Activated CD4-positive, alpha-beta memory T cell treated with anti-CD3 and anti-CD28 coated beads, Interleukin-2, amount 10 ng/mL, durations not matched to agents 7 days and 5 days (primary cell): ENCODE data around the gene KIRREL3. TPM values are rescaled to one million over a fixed set of nuclear protein-coding genes. Genes with fewer than 3 reads are reported as not detected.

Experiments used
- CTCF ChIA-PET: fragments of 350-600 bp; sonication (Branson Sonifier 250); formaldehyde crosslinking; loops from one replicate; lab custom pipeline; 2021; ENCODE audit warnings: antibody characterized with exemption, inconsistent platforms; lab: Charles Lee
- POLR2A ChIA-PET: fragments of 350-600 bp; sonication (Branson Sonifier 250); formaldehyde crosslinking; loops from one replicate; lab custom pipeline; 2021; ENCODE audit warnings: antibody characterized with exemption; lab: Charles Lee
- DNase-seq: peaks from one replicate; pipeline ENCODE4 v3.0.0-alpha.2; 2020
- H3K27ac Mint-ChIP-seq: one replicate; pipeline ENCODE4 v1.8.0; 2021; ENCODE audit warnings: mild to moderate bottlenecking, mixed read lengths
- H3K27me3 Mint-ChIP-seq: one replicate; pipeline ENCODE4 v1.8.0; 2021; ENCODE audit warnings: mixed read lengths
- H3K36me3 Mint-ChIP-seq: one replicate; pipeline ENCODE4 v1.8.0; 2021; ENCODE audit warnings: low read depth, mixed read lengths
- H3K4me1 Mint-ChIP-seq: one replicate; pipeline ENCODE4 v1.8.0; 2021; ENCODE audit warnings: mixed read lengths
- H3K4me3 Mint-ChIP-seq: one replicate; pipeline ENCODE4 v1.8.0; 2021; ENCODE audit warnings: mild to moderate bottlenecking, mixed read lengths
- H3K9me3 Mint-ChIP-seq: one replicate; pipeline ENCODE4 v1.8.0; 2021; ENCODE audit warnings: mixed read lengths
- total RNA-seq, 2 experiments: library from RNA; stranded (reverse); gene quantifications; one replicate each; pipeline ENCODE4 v1.2.3, GENCODE V29; 2021

Gene KIRREL3
- total RNA-seq, 2 experiments from 2014 or later: not detected

DNA sequence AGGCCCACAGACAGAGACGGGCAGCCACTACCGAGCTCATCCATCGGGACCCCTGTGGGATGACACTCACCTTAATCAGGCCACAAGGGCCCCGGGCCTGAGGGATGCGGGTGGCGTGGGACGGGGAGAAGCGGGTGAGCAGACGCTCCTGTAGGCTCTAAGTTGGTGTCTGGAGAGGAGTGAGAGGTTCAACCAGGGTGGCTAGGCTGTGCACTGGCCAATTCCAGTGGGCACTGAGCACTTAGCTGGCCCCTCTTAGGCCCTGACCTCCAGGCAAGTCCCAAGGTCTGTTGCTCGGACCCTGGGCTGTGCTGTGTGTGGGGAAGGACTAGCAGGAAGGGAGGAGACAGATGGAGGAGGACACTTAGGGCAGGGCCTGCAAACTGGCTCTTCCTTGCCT lies 505.7 kb downstream of the KIRREL3 start:
- ChIA-PET POLR2A (no interaction called here), CTCF (no interaction called here)
- Mint-ChIP-seq H3K27me3 (peaks cover 9% of the 10 kb centered on the region), H3K4me1 (no peaks in the 10 kb centered on the region), H3K9me3 (no peaks in the 10 kb centered on the region), H3K4me3 (no peak overlapping the region), H3K36me3 (no peaks in the 10 kb centered on the region), H3K27ac (no peak overlapping the region)
- DNase-seq: no peak

DNA sequence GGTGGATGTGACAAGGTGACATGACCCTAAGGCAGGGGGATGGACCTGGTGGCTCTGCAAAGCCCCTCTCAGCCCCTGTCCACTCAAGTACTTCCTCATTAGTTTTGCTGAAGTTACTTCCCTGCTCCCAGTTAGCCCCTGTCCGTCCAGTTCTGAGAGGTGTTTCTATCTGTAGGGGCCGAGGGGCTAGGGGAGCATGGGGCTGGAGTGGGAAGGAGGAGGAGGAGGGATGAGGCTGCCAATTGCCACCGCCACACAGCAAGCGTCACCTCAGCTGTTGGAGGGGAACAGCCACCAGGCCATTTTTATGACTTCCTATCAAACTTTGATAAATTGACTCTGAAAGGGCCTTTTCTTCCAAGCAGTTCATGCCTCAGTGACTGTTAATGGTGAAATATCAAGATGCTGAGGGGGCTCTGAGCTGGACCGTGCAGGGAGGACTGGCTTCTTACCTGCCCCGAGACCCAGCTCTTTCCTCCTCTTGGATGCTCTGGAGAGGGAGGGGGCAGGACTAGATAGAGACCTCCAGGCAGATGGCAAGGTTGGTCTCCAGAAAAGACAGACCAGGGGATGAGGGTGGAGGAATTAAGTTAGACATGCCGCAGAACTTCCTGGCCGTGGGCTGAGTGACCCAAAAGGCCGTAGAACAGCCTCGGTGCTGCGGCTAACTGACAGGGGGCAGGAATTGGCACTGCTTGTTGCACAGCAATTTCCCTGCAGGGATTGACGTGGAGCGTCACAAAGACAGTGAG lies 508.1 kb downstream of the KIRREL3 start:
- peaks cover 2% of the 10 kb centered on the region for H3K27me3 Mint-ChIP-seq
- no peak overlapping the region for H3K27ac Mint-ChIP-seq
- ChIA-PET CTCF (interaction anchor here (0.7 kb wide), 1 partner anchor 9 kb away, joined by 3 read pairs; no protein-coding TSS in a partner anchor), POLR2A (no interaction called here)
- DNase-seq: no peak
- no peaks in the 10 kb centered on the region for H3K9me3 Mint-ChIP-seq
- H3K4me3 Mint-ChIP-seq: no peak overlapping the region
- no peaks in the 10 kb centered on the region for H3K36me3 Mint-ChIP-seq
- H3K4me1 Mint-ChIP-seq: no peaks in the 10 kb centered on the region

DNA sequence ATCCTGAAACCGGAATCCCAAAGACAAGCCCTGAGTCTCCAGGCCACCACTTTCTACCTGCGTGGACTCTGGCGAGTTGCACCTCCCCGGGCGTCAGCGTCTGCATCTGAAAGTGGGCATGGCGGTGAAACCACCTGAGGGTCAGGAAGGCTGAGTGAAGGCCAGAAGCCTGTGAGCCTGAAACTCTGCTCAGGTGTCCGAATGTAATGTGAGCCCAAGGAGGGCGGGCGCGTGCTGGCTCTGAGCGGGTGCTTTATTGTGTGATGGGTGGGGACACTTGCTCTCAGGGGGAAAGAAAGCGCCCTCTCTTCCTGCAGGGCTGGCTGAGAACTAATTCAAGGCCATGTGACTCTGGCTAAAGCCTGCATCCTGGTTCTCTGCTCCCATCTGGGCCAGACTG lies 509.5 kb downstream of the KIRREL3 start:
- Mint-ChIP-seq H3K36me3 (no peaks in the 10 kb centered on the region), H3K4me3 (no peak overlapping the region), H3K4me1 (no peaks in the 10 kb centered on the region), H3K9me3 (no peaks in the 10 kb centered on the region), H3K27ac (no peak overlapping the region), H3K27me3 (no peaks in the 10 kb centered on the region)
- POLR2A ChIA-PET: no interaction called here
- CTCF ChIA-PET: no interaction called here
- DNase-seq: no peak

DNA sequence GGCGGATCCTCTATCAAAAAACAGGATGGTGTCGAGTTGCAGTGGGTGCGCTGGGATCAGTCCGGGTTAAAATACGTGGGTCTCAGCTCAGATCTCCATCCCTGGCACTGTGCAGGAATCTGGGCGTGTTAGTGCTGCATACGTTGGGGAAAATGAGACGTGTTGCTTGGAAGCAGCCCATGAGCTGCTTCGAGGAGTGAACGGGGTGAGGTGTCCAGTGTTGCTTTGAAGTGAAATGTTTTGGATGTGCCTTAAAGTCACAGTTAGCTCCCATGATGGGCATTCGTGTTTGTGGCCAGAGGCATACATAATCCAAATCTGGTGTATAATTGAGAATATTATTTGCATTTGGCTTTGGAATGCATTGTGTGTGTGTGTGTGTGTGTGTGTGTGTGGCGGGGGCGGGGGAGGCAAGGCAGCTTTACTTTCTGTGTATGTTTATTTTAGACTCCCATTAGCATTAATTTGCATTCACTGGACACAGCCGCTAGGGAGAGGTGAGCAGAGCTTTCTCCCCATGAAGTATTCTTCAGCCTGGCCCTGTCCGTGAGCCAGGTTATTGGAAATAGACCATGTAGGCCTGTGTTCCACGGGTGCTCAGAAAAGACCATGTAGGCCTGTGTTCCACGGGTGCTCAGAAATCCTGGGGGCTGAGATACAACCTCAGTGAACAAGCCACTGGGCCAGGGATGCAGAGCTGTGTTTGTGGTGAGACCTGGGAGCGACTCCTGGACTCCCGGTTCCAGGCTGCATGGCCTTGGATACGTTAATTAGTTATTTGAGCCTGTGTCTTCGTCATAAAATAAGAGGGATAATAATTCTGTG lies 510.5 kb downstream of the KIRREL3 start:
- H3K9me3 Mint-ChIP-seq: no peaks in the 10 kb centered on the region
- H3K36me3 Mint-ChIP-seq: no peaks in the 10 kb centered on the region
- no peak overlapping the region for H3K4me3 Mint-ChIP-seq
- ChIA-PET CTCF (interaction anchor here (1.3 to 1.8 kb wide), 2 partner anchors 9 to 10 kb away, joined by 3 to 12 read pairs; no protein-coding TSS in a partner anchor), POLR2A (no interaction called here)
- H3K27me3 Mint-ChIP-seq: peaks cover 2% of the 10 kb centered on the region
- H3K27ac Mint-ChIP-seq: no peak overlapping the region
- DNase-seq: no peak
- H3K4me1 Mint-ChIP-seq: no peaks in the 10 kb centered on the region

DNA sequence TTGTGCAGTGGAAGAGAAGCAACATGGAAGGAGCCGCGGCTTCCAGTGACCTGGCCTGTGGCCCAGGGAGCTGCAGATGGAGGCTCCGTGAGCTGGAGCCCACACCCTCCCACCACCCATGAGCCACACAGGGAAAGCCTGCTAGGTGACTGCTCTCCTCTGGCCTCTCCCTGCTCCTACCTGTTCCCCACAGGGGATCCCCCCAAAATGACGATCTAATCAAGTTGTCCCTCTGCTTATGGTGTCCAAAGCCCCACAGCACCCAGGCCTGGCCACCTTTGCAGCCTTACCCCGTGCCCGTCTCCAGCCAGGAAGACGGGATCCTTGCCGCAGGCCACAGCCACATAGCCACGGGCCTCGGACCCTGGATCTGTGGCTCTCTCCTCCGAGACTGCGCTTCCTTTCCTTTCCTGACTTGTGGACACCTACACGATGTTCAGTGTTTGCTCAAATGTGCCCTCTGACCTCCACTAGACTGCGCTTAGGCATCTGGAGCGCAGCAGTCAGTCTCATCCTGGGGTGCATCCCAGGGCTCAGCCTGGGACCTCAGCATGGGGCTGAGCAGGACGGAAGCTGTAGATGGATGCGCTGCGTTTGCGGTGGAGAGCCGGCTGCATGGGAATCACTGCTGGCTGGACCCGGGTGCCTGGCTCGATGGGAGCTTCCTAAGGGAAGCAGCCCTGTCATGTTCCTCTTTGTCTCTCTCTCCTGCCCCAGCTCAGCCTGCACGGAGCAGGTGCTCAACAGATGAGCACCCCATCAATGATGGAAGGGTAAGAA lies 511.8 kb downstream of the KIRREL3 start:
- H3K27ac Mint-ChIP-seq: no peak overlapping the region
- no peak overlapping the region for H3K4me3 Mint-ChIP-seq
- no peaks in the 10 kb centered on the region for H3K36me3 Mint-ChIP-seq
- H3K4me1 Mint-ChIP-seq: no peaks in the 10 kb centered on the region
- POLR2A ChIA-PET: no interaction called here
- H3K27me3 Mint-ChIP-seq: peaks cover 2% of the 10 kb centered on the region
- CTCF ChIA-PET: interaction anchor here (1.3 to 1.8 kb wide), 2 partner anchors 8 to 9 kb away, joined by 3 to 12 read pairs; no protein-coding TSS in a partner anchor
- H3K9me3 Mint-ChIP-seq: no peaks in the 10 kb centered on the region
- no peak for DNase-seq

DNA sequence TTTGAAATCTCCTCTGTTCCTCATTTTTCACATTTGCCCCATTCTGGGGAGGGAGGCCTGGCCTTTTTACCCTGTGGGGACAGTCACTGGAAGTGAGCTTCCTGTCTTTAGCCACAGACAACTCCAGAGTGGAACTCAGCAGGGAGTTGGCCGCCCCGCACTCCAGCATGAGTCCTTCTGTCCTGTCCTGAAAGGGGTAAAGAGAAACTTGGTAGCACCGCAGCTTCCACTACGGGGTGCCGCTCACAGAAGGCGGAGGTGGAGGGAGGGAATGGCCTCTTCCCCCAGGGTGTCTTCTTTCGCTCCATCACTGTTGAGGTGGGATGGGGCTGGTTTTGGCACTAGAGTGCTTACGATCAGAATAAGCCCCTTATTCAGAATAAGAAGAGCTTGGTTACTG lies 512.9 kb downstream of the KIRREL3 start:
- Mint-ChIP-seq H3K36me3 (no peaks in the 10 kb centered on the region), H3K27ac (no peak overlapping the region), H3K9me3 (no peaks in the 10 kb centered on the region), H3K4me3 (no peak overlapping the region), H3K27me3 (peaks cover 2% of the 10 kb centered on the region), H3K4me1 (no peaks in the 10 kb centered on the region)
- DNase-seq: no peak
- CTCF ChIA-PET: no interaction called here
- POLR2A ChIA-PET: no interaction called here

DNA sequence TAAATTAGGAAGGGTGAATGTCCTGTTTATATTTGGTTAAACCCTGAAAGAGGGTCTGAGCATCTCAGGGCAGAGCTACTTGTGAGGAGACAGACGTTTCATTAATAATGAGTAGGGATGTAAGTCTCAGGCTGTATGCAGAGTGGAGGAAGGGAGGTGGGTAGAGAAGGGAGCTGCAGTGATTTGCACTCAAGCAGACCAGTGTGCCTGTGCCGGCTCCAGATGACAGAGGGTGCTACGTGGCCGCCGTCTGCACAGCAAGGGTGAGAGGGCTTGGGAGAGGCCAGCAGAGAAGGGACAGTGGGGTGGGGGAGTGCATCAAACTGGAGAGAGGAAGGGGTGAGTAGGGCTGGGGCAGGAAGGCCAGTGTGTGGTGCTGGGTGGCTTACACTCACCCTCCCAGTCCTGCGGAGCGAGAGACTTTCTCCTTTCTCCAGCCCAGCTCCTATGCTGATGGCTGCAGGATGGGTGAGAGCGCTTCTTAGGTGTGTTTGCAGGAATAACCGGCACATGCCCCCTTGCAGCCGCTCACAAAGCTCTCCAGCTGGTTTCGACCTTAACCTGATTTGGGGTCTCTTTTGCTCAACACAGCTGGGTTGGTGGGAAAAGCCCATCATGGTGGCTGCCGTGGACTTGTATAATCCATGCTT lies 514.5 kb downstream of the KIRREL3 start:
- Mint-ChIP-seq H3K27me3 (peaks cover 2% of the 10 kb centered on the region), H3K4me1 (no peaks in the 10 kb centered on the region), H3K27ac (no peak overlapping the region), H3K36me3 (no peaks in the 10 kb centered on the region), H3K4me3 (no peak overlapping the region), H3K9me3 (no peaks in the 10 kb centered on the region)
- ChIA-PET POLR2A (no interaction called here), CTCF (interaction anchor here (0.6 to 1.0 kb wide), 2 partner anchors 41 to 176 kb away, joined by 3 to 4 read pairs; no protein-coding TSS in a partner anchor)
- no peak for DNase-seq

DNA sequence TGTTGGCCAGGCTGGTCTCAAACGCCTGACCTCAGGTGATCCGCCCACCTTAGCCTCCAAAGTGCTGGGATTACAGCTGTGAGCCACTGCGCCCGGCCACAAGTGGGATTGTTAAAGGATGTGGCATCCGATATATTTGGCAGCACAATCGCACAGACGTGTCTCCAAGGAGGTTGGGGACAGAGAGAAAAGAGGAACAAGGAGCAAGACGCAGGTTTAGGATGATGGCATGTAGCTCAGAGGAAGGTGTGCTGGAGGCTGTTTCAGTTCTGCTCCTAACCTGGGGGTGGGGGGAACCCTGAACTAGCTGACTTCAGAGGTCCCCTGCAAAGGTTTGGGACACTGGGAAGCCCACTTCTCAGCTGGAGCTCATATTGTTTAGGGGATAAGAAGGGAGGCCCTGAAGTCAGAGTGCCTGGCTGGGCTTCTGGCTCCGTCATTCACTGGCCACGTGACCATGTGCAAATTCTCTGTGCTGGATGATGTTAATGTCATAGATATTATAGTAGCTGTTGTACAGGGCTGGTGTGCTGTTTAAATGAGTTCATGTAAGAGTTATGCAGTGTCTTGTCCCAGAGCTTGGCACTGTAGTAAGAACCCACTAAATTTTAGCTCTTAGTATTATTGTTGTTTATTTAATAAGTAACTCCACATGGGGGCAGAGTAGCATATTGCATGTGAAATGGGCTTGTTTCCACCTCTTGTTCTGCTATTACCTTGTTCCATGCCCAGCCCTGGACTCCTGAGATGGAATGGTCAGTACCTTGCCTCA lies 515.4 kb downstream of the KIRREL3 start:
- Mint-ChIP-seq H3K27ac (no peak overlapping the region), H3K36me3 (no peaks in the 10 kb centered on the region), H3K4me3 (no peak overlapping the region), H3K4me1 (peaks cover 5% of the 10 kb centered on the region), H3K9me3 (no peaks in the 10 kb centered on the region), H3K27me3 (peaks cover 2% of the 10 kb centered on the region)
- no peak for DNase-seq
- CTCF ChIA-PET: interaction anchor here (0.6 to 1.0 kb wide), 2 partner anchors 40 to 175 kb away, joined by 3 to 4 read pairs; no protein-coding TSS in a partner anchor
- POLR2A ChIA-PET: no interaction called here

DNA sequence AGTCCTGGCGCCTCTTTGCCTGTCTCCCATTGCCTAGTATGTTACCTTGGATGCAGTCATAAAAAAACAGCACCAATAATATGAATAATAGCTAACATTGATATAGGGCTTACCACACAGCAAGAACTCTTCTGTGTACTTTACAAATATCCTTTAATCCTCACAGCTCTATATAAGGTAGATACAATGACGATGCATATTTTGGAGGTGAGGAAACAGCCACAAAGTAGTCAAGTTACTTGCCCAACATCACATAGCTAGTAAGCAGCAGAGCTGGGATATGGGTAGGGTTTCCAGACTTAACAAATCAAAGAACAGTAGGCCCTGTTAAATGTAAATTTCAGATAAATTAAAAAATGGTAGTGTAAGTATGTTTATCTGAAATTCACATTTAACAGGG lies 516.3 kb downstream of the KIRREL3 start:
- DNase-seq: no peak
- no peak overlapping the region for H3K4me3 Mint-ChIP-seq
- POLR2A ChIA-PET: no interaction called here
- no peak overlapping the region for H3K27ac Mint-ChIP-seq
- no peaks in the 10 kb centered on the region for H3K36me3 Mint-ChIP-seq
- peaks cover 8% of the 10 kb centered on the region for H3K4me1 Mint-ChIP-seq
- CTCF ChIA-PET: interaction anchor here (1.1 to 2.2 kb wide), 3 partner anchors 8 to 43 kb away, joined by 3 to 8 read pairs (median 6); no protein-coding TSS in a partner anchor
- no peaks in the 10 kb centered on the region for H3K9me3 Mint-ChIP-seq
- peaks cover 2% of the 10 kb centered on the region for H3K27me3 Mint-ChIP-seq

DNA sequence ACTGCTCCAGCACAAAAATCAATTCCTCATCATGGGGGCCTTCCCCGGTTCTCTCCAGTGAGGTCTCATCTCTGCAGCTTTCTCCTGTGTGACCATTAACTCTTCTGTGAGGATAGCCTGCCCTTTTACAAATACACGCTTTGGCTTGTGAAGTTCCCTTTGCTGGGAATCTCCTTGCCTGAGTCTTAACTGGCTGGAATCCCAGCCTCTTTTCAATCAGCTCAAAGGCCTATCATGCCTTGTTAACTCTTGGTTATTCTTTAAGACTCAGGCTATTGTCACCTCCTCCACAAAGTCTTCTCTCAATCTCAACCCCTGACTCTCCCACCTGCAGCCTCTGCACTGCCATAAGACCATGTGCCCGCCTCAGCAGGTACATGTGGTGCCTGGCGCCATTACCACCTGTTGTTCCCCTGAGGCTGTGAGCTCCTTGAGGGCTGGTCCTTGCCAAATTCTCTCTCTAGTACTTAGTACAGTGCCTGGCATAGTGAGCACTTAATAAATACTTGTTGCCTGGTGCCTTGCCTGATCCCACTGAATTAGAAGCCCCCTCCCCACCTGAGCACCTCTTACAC lies 516.9 kb downstream of the KIRREL3 start:
- H3K27me3 Mint-ChIP-seq: peaks cover 2% of the 10 kb centered on the region
- H3K27ac Mint-ChIP-seq: no peak overlapping the region
- no peaks in the 10 kb centered on the region for H3K9me3 Mint-ChIP-seq
- ChIA-PET POLR2A (no interaction called here), CTCF (interaction anchor here (1.1 to 5.2 kb wide), 5 partner anchors 8 to 172 kb away, joined by 3 to 57 read pairs (median 6); no protein-coding TSS in a partner anchor)
- peaks cover 8% of the 10 kb centered on the region for H3K4me1 Mint-ChIP-seq
- H3K4me3 Mint-ChIP-seq: no peak overlapping the region
- no peak for DNase-seq
- H3K36me3 Mint-ChIP-seq: no peaks in the 10 kb centered on the region

DNA sequence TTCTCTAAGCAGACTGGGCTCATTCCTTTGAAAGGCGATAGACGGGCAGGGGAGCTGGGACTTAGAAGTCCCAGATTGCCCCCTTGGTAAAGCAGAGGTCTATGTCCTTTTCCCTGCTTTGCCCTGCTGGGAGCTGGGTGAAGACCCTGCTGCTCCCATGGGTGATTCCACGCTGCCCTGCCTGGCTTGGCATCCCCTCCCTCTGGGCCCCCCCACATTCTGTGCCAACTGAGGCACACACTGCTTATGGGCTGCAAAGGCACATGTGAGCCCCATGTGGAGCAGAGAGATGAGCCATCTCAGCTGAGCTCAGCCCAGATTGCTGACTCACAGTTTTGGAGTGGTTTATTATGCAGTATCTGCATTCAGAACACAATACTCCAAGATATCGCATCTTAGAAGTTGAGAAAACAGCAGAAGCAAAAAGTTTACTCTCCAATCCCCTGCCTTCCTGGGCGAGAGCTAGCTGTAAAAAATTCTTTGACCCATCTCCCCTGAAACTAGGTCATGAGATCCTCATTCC lies 517.9 kb downstream of the KIRREL3 start:
- peaks cover 2% of the 10 kb centered on the region for H3K27me3 Mint-ChIP-seq
- peaks cover 18% of the 10 kb centered on the region for H3K4me1 Mint-ChIP-seq
- H3K4me3 Mint-ChIP-seq: no peak overlapping the region
- no peak for DNase-seq
- no peaks in the 10 kb centered on the region for H3K9me3 Mint-ChIP-seq
- CTCF ChIA-PET: interaction anchor here (1.1 to 5.2 kb wide), 5 partner anchors 15 to 171 kb away, joined by 3 to 57 read pairs (median 6); no protein-coding TSS in a partner anchor
- H3K27ac Mint-ChIP-seq: no peak overlapping the region
- no peaks in the 10 kb centered on the region for H3K36me3 Mint-ChIP-seq
- POLR2A ChIA-PET: no interaction called here
